Natural killer cell (primary cell): ENCODE results near the gene RSRC1. TPM values are rescaled to one million over a fixed set of nuclear protein-coding genes. Genes with fewer than 3 reads are reported as not detected.

Experiments
- ATAC-seq, 3 donors: fragments of 150-1000 bp in 2 of 3; fragments of 200-7000 bp in 1 of 3; cut with Tn5 transposase; 1 replicate in 1 of 3; 2 replicates in 2 of 3; pipeline ENCODE4 v1.10.0; 2021; ENCODE audit warnings: mild to moderate bottlenecking in 2 of 3, moderate library complexity in 2 of 3
- DNase-seq, 2 donors: peaks; one replicate each; pipeline versions ENCODE4 v3.0.0 to v3.0.0-alpha.2; 2013 to 2021; ENCODE audit warnings: mixed read lengths in 1 of 2
- H3K27ac ChIP-seq: one replicate; pipeline ENCODE4 v1.5.1; 2013; ENCODE audit warnings: mild to moderate bottlenecking, low read length
- H3K27me3 ChIP-seq: one replicate; pipeline ENCODE4 v1.6.1; 2013; ENCODE audit warnings: low read length; ENCODE audit not compliant: control insufficient read depth, insufficient read depth
- H3K36me3 ChIP-seq: one replicate; pipeline ENCODE4 v1.6.1; 2013; ENCODE audit warnings: low read length; ENCODE audit not compliant: control insufficient read depth, insufficient read depth
- H3K4me1 ChIP-seq: one replicate; pipeline ENCODE4 v1.6.1; 2013; ENCODE audit warnings: low read length; ENCODE audit not compliant: control insufficient read depth, insufficient read depth
- H3K4me3 ChIP-seq: one replicate; pipeline ENCODE4 v1.5.1; 2013; ENCODE audit warnings: low read length
- H3K9me3 ChIP-seq: one replicate; pipeline ENCODE4 v1.6.1; 2013; ENCODE audit warnings: low read length; ENCODE audit not compliant: control insufficient read depth, insufficient read depth
- H3K27ac Mint-ChIP-seq, 2 donors: one replicate each; pipeline ENCODE4 v1.8.0; 2022; ENCODE audit warnings: mild to moderate bottlenecking in 2 of 2, mixed read lengths in 2 of 2, moderate library complexity in 1 of 2
- H3K27me3 Mint-ChIP-seq, 2 donors: one replicate each; pipeline ENCODE4 v1.8.0; 2022; ENCODE audit warnings: low read depth in 2 of 2, mixed read lengths in 2 of 2
- H3K36me3 Mint-ChIP-seq: one replicate; pipeline ENCODE4 v1.8.0; 2022; ENCODE audit warnings: mixed read lengths
- H3K4me1 Mint-ChIP-seq, 2 donors: one replicate each; pipeline ENCODE4 v1.8.0; 2022; ENCODE audit warnings: mixed read lengths in 2 of 2
- H3K4me3 Mint-ChIP-seq: one replicate; pipeline ENCODE4 v1.8.0; 2022; ENCODE audit warnings: mild to moderate bottlenecking, moderate library complexity, mixed read lengths
- H3K9me3 Mint-ChIP-seq, 2 donors: one replicate each; pipeline ENCODE4 v1.8.0; 2022; ENCODE audit warnings: mixed read lengths in 2 of 2
- CTCF ChIP-seq: fragments of 200-600 bp; IDR thresholded peaks from one replicate; pipeline ENCODE4 v1.8.0; 2022; ENCODE audit warnings: antibody characterized with exemption
- WGBS: methylation state at CpG from one replicate; pipeline ENCODE4 v1.1.7; 2013; ENCODE audit warnings: missing lambda C conversion rate; ENCODE audit not compliant: insufficient coverage; 5-methylcytosine and 5-hydroxymethylcytosine counted together
- intact Hi-C: fragments of 100-400 bp; cut with micrococcal nuclease; formaldehyde crosslinking; loops from one replicate; pipeline ENCODE4 v1.14.2; 2022
- total RNA-seq, 4 donors: library from RNA; stranded (reverse); fragments of 120-200 nt in 1 of 4; gene quantifications; one replicate each; pipeline versions ENCODE4 v1.2.3 to v1.2.4, GENCODE V29; 2013 to 2022

The RSRC1 gene
- total RNA-seq, 3 donors from 2014 or later (not counting 1 experiment from before 2014, with no cell fraction given), result 37.3 to 41.1 (median 37.6) TPM

GRCh38 chr3:158381262-158381868, 271.5 kb downstream of the RSRC1 start:
- no peaks in the 10 kb centered on the region for H3K36me3 ChIP-seq
- Mint-ChIP-seq H3K4me1 (peaks cover 0 to 5% of the 10 kb centered on the region in 2 donors), H3K27ac (no peak overlapping the region), H3K4me3 (no peak overlapping the region), H3K9me3 (no peaks in the 10 kb centered on the region), H3K36me3 (no peaks in the 10 kb centered on the region), H3K27me3 (no peaks in the 10 kb centered on the region)
- H3K4me1 ChIP-seq, result no peaks in the 10 kb centered on the region
- no peak for TF ChIP-seq CTCF
- no peak for ATAC-seq
- H3K27ac ChIP-seq, result no peak overlapping the region
- no peaks in the 10 kb centered on the region for H3K27me3 ChIP-seq
- DNase-seq, result no peak
- intact Hi-C loops, result no loop called here
- H3K9me3 ChIP-seq, result no peaks in the 10 kb centered on the region
- no peak overlapping the region for H3K4me3 ChIP-seq
- WGBS, result 80% methylated on average over 1 of the region's 2 CpGs

- H3K9me3 Mint-ChIP-seq, result no peaks in the 10 kb centered on the region
- H3K27ac Mint-ChIP-seq, result no peak overlapping the region
- no peaks in the 10 kb centered on the region for H3K27me3 Mint-ChIP-seq
- peaks cover 0 to 5% of the 10 kb centered on the region in 2 donors for H3K4me1 Mint-ChIP-seq
- intact Hi-C loops, result no loop called here
- H3K36me3 Mint-ChIP-seq, result no peaks in the 10 kb centered on the region
- ATAC-seq (no peak), DNase-seq (no peak)
- WGBS, result 95% methylated on average over 2 of the region's 2 CpGs
- TF ChIP-seq CTCF, result no peak
- Histone ChIP-seq H3K4me1 (no peaks in the 10 kb centered on the region), H3K36me3 (no peaks in the 10 kb centered on the region), H3K27me3 (no peaks in the 10 kb centered on the region), H3K9me3 (no peaks in the 10 kb centered on the region), H3K4me3 (no peak overlapping the region), H3K27ac (no peak overlapping the region)
- H3K4me3 Mint-ChIP-seq, result no peak overlapping the region
These were observed 272.6 kb downstream of the RSRC1 start for GRCh38 chr3:158382479-158382878.

- Histone ChIP-seq H3K4me3 (no peak overlapping the region), H3K4me1 (no peaks in the 10 kb centered on the region), H3K27me3 (no peaks in the 10 kb centered on the region), H3K27ac (no peak overlapping the region), H3K9me3 (no peaks in the 10 kb centered on the region), H3K36me3 (no peaks in the 10 kb centered on the region)
- no peak for TF ChIP-seq CTCF
- H3K36me3 Mint-ChIP-seq, result no peaks in the 10 kb centered on the region
- H3K27ac Mint-ChIP-seq, result no peak overlapping the region
- ATAC-seq (no peak), DNase-seq (no peak)
- H3K4me3 Mint-ChIP-seq, result no peak overlapping the region
- intact Hi-C loops, result no loop called here
- 86% methylated on average over 1 of the region's 2 CpGs for WGBS
- H3K27me3 Mint-ChIP-seq, result no peaks in the 10 kb centered on the region
- H3K4me1 Mint-ChIP-seq, result peaks cover 0 to 5% of the 10 kb centered on the region in 2 donors
- H3K9me3 Mint-ChIP-seq, result no peaks in the 10 kb centered on the region
These were observed 274.1 kb downstream of the RSRC1 start for GRCh38 chr3:158384019-158384418.

- Mint-ChIP-seq H3K27me3 (no peaks in the 10 kb centered on the region), H3K9me3 (peaks cover 6 to 11% of the 10 kb centered on the region in 2 donors)
- TF ChIP-seq CTCF, result no peak
These were observed 285.5 kb downstream of the RSRC1 start for GRCh38 chr3:158395421-158395820.

More at GRCh38 chr3:158395421-158395820, 285.5 kb downstream of the RSRC1 start:
- Mint-ChIP-seq H3K36me3 (peaks cover 24% of the 10 kb centered on the region), H3K27ac (no peak overlapping the region), H3K4me1 (no peaks in the 10 kb centered on the region), H3K4me3 (no peak overlapping the region)
- ATAC-seq, result no peak
- Histone ChIP-seq H3K4me3 (no peak overlapping the region), H3K27ac (no peak overlapping the region), H3K27me3 (no peaks in the 10 kb centered on the region), H3K36me3 (no peaks in the 10 kb centered on the region), H3K4me1 (no peaks in the 10 kb centered on the region), H3K9me3 (no peaks in the 10 kb centered on the region)
- intact Hi-C loops, result no loop called here
- WGBS, result 100% methylated on average over 1 of the region's 2 CpGs
- DNase-seq, result no peak
